Measurements from ENCODE around the gene DSCAML1. TPM values are rescaled to one million over a fixed set of nuclear protein-coding genes. Genes with fewer than 3 reads are reported as not detected.

Gene DSCAML1
- total RNA-seq, 1 experiment from 2014 or later: not detected

- no peak overlapping the region for H2AFZ ChIP-seq (ENCODE audit: low read depth, low read length, poor library complexity, severe bottlenecking)
- H3K9me2 ChIP-seq (ENCODE audit: insufficient read depth): no peaks in the 10 kb centered on the region
- intact Hi-C loops (cut with micrococcal nuclease): no loop called here
- no peaks in the 10 kb centered on the region for H3K36me3 ChIP-seq (ENCODE audit: control insufficient read depth in 1 of 2, insufficient read depth in 2 of 2, low read length in 2 of 2)
- DNase-seq (ENCODE audit: low read depth, low spot score): peak; percentile 7
- no peak overlapping the region for H3K27ac ChIP-seq (ENCODE audit: low read depth, low read length)
- no peak overlapping the region for H3K4me3 ChIP-seq (replicated peaks in 1 of 2; ENCODE audit: low read depth in 1 of 2, low read length in 2 of 2)
- no TSS peak for BruUV-seq (replicated peaks)
- H3K4me1 ChIP-seq (ENCODE audit: control insufficient read depth in 1 of 2, insufficient read depth in 2 of 2, low read length in 2 of 2): no peaks in the 10 kb centered on the region
- TF ChIP-seq CEBPB (IDR thresholded peaks at IDR 0.05; ENCODE audit: low read depth): no peak
- TF ChIP-seq CTCF (IDR thresholded peaks at IDR 0.05 in 2 of 3, conservative IDR thresholded peaks at IDR 0.05 in 1 of 3; ENCODE audit: borderline replicate concordance in 1 of 3, insufficient read depth in 1 of 3, low read depth in 2 of 3, low read length in 2 of 3): peak in 2 of 3 experiments; percentile 13 to 17; a peak in 1 of 6 replicates
- TF ChIP-seq RAD21 (IDR thresholded peaks at IDR 0.05; ENCODE audit: low read depth): peak; percentile 55
- TF ChIP-seq ZFX (IDR thresholded peaks at IDR 0.05): no peak
- TF ChIP-seq ZNF274 (IDR thresholded peaks at IDR 0.05; ENCODE audit: low read depth, low read length): no peak
- no peak overlapping the region for H3K9ac ChIP-seq (ENCODE audit: low read length)
- peak; percentile 80 for ATAC-seq
- no peak overlapping the region for H3K4me2 ChIP-seq (ENCODE audit: low read length)
- CTCF ChIA-PET: interaction anchor here (0.7 kb wide), 1 partner anchor 169 kb away, joined by 3 read pairs; no protein-coding TSS in a partner anchor
- H3K79me2 ChIP-seq (ENCODE audit: insufficient read depth, low read length): no peaks in the 10 kb centered on the region
- POLR2A ChIA-PET: no interaction called here
- no peaks in the 10 kb centered on the region for H4K20me1 ChIP-seq (ENCODE audit: insufficient read depth)
- RAD21 ChIA-PET (ENCODE audit: low non-redundant PET in 1 of 2, low total read pairs in 2 of 2, uncharacterized antibody in 2 of 2, unreplicated experiment in 2 of 2): no interaction called here
- H3K9me3 ChIP-seq (ENCODE audit: control insufficient read depth in 1 of 2, insufficient read depth in 1 of 2, low read depth in 1 of 2, low read length in 2 of 2): no peaks in the 10 kb centered on the region
- peaks cover 54% of the 10 kb centered on the region for H3K27me3 ChIP-seq (ENCODE audit: insufficient read depth, low read length)
These were observed 201.6 kb downstream of the DSCAML1 start for GRCh38 chr11:117595440-117595839.

GRCh38 chr11:117594721-117595120 lies 202.3 kb downstream of the DSCAML1 start:
- no peak overlapping the region for H3K4me3 ChIP-seq (replicated peaks in 1 of 2; ENCODE audit: low read depth in 1 of 2, low read length in 2 of 2)
- H3K27ac ChIP-seq (ENCODE audit: low read depth, low read length): no peak overlapping the region
- no peak for TF ChIP-seq REST (IDR thresholded peaks at IDR 0.05; ENCODE audit: low read depth)
- RAD21 ChIA-PET (ENCODE audit: low non-redundant PET in 1 of 2, low total read pairs in 2 of 2, uncharacterized antibody in 2 of 2, unreplicated experiment in 2 of 2): no interaction called here
- BruUV-seq (replicated peaks): no TSS peak
- no peaks in the 10 kb centered on the region for H3K79me2 ChIP-seq (ENCODE audit: insufficient read depth, low read length)
- H2AFZ ChIP-seq (ENCODE audit: low read depth, low read length, poor library complexity, severe bottlenecking): no peak overlapping the region
- H3K9me2 ChIP-seq (ENCODE audit: insufficient read depth): no peaks in the 10 kb centered on the region
- ATAC-seq: no peak
- no peaks in the 10 kb centered on the region for H3K36me3 ChIP-seq (ENCODE audit: control insufficient read depth in 1 of 2, insufficient read depth in 2 of 2, low read length in 2 of 2)
- no peaks in the 10 kb centered on the region for H4K20me1 ChIP-seq (ENCODE audit: insufficient read depth)
- no peak overlapping the region for H3K4me2 ChIP-seq (ENCODE audit: low read length)
- intact Hi-C loops (cut with micrococcal nuclease): no loop called here
- CTCF ChIA-PET: no interaction called here
- H3K9ac ChIP-seq (ENCODE audit: low read length): no peak overlapping the region
- no peaks in the 10 kb centered on the region for H3K4me1 ChIP-seq (ENCODE audit: control insufficient read depth in 1 of 2, insufficient read depth in 2 of 2, low read length in 2 of 2)
- H3K9me3 ChIP-seq (ENCODE audit: control insufficient read depth in 1 of 2, insufficient read depth in 1 of 2, low read depth in 1 of 2, low read length in 2 of 2): no peaks in the 10 kb centered on the region
- DNase-seq (ENCODE audit: low read depth, low spot score): no peak
- POLR2A ChIA-PET: no interaction called here
- peaks cover 56% of the 10 kb centered on the region for H3K27me3 ChIP-seq (ENCODE audit: insufficient read depth, low read length)

All from HCT116 (cell line).